Heart left ventricle (tissue), 13 donors: Measurements from ENCODE around the gene ZNF662.

Source experiments
- POLR2A ChIP-seq, 2 donors: fragments of 450-650 bp; IDR thresholded peaks; one replicate each; pipeline ENCODE4 v1.6.1; 2017; ENCODE audit warnings: antibody characterized with exemption in 2 of 2, mild to moderate bottlenecking in 2 of 2, moderate library complexity in 2 of 2
- TF ChIP-seq, protein P1 (sequence below), 12 donors: fragments of 200-600 bp; sonication (generic) in 4 of 12; IDR thresholded peaks; one replicate each; pipeline versions ENCODE4 v1.5.0 to v1.8.0; 2018 to 2022; ENCODE audit warnings: antibody characterized with exemption in 12 of 12, mild to moderate bottlenecking in 5 of 12
- donor health status: ischemic (EF 13 %, LVEDD 7.1; RV severe dilation, severe dysfunction).
- donor health status: DM: no; HTN: yes; CAD: no.
- donor health status: DM: no; HTN: no; CAD: no.
- donor health status: ischemic (EF 25% LVEDD 6.9; RV normal size, moderate dysfunction).
- donor health status: ischemic (EF 25% LVEDD 5.7; RV mildly dilated, moderate dysfunction).
- donor health status: ischemic (EF 35%, LVEDD 5.7; RV mildly dilated, moderate dysfunction).
- donor health status: nonischemic (EF 11% LVEDD 7.7; RV severe dilation, severe dysfunction).
- donor health status: DM: yes; HTN: yes; CAD: no.
- donor health status: PGD.
- donor health status: ischemic (EF 29% LVEDD 5.4; RV normal size, mild dysfunction).
- donor health status: nonischemic (EF 23%, LVEDD 6.1; RV moderate dilation, normal function).

DNA sequence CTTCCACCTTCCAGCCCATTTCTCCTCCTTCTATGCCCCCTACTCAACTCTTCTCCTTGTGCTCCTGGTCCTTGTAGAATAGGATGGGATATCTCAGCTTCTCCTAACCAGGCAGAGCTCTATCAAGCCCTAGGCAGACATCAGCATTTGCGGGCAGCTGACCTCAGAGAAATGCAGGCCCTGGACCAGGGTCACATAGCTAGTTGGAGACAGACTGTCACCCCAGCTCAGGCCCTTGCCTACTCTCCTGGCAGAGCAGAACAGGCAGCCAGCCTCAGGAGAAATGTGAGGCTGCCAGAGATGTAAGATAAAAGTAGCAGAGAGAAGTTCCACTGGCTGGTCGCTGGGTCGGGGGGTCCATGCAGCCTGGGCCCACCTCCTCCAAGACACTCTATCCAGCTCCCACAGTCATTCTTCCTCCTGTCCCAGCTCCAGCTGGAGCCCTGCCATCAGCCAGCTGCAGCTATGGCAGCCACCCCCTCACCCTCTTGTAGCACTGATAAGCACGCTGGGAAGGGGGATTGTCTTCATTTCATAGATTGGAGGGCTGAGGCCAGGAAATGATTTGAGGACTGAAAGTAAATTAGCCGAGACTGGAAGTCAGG is 34.2 kb upstream of the ZNF662 start:
- TF ChIP-seq, protein P1, sequence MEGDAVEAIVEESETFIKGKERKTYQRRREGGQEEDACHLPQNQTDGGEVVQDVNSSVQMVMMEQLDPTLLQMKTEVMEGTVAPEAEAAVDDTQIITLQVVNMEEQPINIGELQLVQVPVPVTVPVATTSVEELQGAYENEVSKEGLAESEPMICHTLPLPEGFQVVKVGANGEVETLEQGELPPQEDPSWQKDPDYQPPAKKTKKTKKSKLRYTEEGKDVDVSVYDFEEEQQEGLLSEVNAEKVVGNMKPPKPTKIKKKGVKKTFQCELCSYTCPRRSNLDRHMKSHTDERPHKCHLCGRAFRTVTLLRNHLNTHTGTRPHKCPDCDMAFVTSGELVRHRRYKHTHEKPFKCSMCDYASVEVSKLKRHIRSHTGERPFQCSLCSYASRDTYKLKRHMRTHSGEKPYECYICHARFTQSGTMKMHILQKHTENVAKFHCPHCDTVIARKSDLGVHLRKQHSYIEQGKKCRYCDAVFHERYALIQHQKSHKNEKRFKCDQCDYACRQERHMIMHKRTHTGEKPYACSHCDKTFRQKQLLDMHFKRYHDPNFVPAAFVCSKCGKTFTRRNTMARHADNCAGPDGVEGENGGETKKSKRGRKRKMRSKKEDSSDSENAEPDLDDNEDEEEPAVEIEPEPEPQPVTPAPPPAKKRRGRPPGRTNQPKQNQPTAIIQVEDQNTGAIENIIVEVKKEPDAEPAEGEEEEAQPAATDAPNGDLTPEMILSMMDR (IDR thresholded peaks at IDR 0.05) = no peak
- TF ChIP-seq POLR2A (IDR thresholded peaks at IDR 0.05) = no peak
